Measurements from ENCODE around the gene ABHD17C.
"Not testable (repeated sequence)": the region's sequence is repeated elsewhere in the genome, so short reads cannot be mapped to it uniquely, and the experiment has no call there.

Gene ABHD17C

GRCh38 chr15:80730926-80731325 is 35.8 kb downstream of the ABHD17C start:
- DNase-seq (ENCODE audit: low read depth): no peak

GRCh38 chr15:80732167-80732566 is 37.1 kb downstream of the ABHD17C start:
- no peak for DNase-seq (ENCODE audit: low read depth)

GRCh38 chr15:80732818-80733217 is 37.7 kb downstream of the ABHD17C start:
- no peak for DNase-seq (ENCODE audit: low read depth)

- no peak for DNase-seq (ENCODE audit: low read depth)
Measured at GRCh38 chr15:80733460-80733859, 38.4 kb downstream of the ABHD17C start.

- DNase-seq (ENCODE audit: low read depth): no peak
Measured at GRCh38 chr15:80735344-80735743, 40.2 kb downstream of the ABHD17C start.

- no peak for DNase-seq (ENCODE audit: low read depth)
Measured at GRCh38 chr15:80736560-80736959, 41.5 kb downstream of the ABHD17C start.

- no peak for DNase-seq (ENCODE audit: low read depth)
Measured at GRCh38 chr15:80739919-80740318, 44.8 kb downstream of the ABHD17C start.

- DNase-seq (ENCODE audit: low read depth): no peak
Measured at GRCh38 chr15:80742081-80742480, 47.0 kb downstream of the ABHD17C start.

GRCh38 chr15:80743189-80743833 is 48.2 kb downstream of the ABHD17C start:
- no peak for DNase-seq (ENCODE audit: low read depth)

- DNase-seq (ENCODE audit: low read depth): no peak
Measured at GRCh38 chr15:80744415-80744814, 49.3 kb downstream of the ABHD17C start.

- DNase-seq (ENCODE audit: low read depth): peak; percentile 17
Measured at GRCh38 chr15:80744826-80745225, 49.7 kb downstream of the ABHD17C start.

GRCh38 chr15:80745888-80746287 is 50.8 kb downstream of the ABHD17C start:
- no peak for DNase-seq (ENCODE audit: low read depth)

- DNase-seq (ENCODE audit: low read depth): no peak
Measured at GRCh38 chr15:80747317-80748053, 52.4 kb downstream of the ABHD17C start.

GRCh38 chr15:80749589-80749988 is 54.5 kb downstream of the ABHD17C start:
- DNase-seq (ENCODE audit: low read depth): no peak

- no peak for DNase-seq (ENCODE audit: low read depth)
Measured at GRCh38 chr15:80750575-80750974, 55.5 kb downstream of the ABHD17C start.

GRCh38 chr15:80752204-80752603 is 57.1 kb downstream of the ABHD17C start:
- DNase-seq (ENCODE audit: low read depth): no peak

- no peak for DNase-seq (ENCODE audit: low read depth)
Measured at GRCh38 chr15:80753161-80753560, 58.1 kb downstream of the ABHD17C start.

- no peak for DNase-seq (ENCODE audit: low read depth)
Measured at GRCh38 chr15:80754014-80754413, 58.9 kb downstream of the ABHD17C start.

- DNase-seq (ENCODE audit: low read depth): no peak
Measured at GRCh38 chr15:80755885-80756284, 60.8 kb downstream of the ABHD17C start.

GRCh38 chr15:80758130-80758745 is 63.1 kb downstream of the ABHD17C start:
- DNase-seq (ENCODE audit: low read depth): no peak

- DNase-seq (ENCODE audit: low read depth): no peak
Measured at GRCh38 chr15:80760960-80761359, 65.8 kb downstream of the ABHD17C start.

GRCh38 chr15:80761754-80762153 is 66.6 kb downstream of the ABHD17C start:
- no peak for DNase-seq (ENCODE audit: low read depth)

GRCh38 chr15:80763235-80763634 is 68.1 kb downstream of the ABHD17C start:
- DNase-seq (ENCODE audit: low read depth): not testable (repeated sequence)

Measured in fibroblast of gingiva (primary cell).